OCI-LY3 (cell line): ENCODE data around the gene GP1BA.

Experiments used
- EZH2phosphoT487 ChIP-seq: fragments of 200-600 bp; shearing (Covaris generic); IDR thresholded peaks from 2 replicates; pipeline ENCODE4 v1.6.1; 2018; ENCODE audit warnings: antibody characterized with exemption, mixed run types, low read depth
- TF ChIP-seq, protein P1 (sequence below): fragments of 200-600, 300-600 bp; sonication (generic); IDR thresholded peaks from 2 replicates; pipeline ENCODE4 v1.5.1; 2014; ENCODE audit warnings: antibody characterized with exemption, low read length, low read depth

DNA sequence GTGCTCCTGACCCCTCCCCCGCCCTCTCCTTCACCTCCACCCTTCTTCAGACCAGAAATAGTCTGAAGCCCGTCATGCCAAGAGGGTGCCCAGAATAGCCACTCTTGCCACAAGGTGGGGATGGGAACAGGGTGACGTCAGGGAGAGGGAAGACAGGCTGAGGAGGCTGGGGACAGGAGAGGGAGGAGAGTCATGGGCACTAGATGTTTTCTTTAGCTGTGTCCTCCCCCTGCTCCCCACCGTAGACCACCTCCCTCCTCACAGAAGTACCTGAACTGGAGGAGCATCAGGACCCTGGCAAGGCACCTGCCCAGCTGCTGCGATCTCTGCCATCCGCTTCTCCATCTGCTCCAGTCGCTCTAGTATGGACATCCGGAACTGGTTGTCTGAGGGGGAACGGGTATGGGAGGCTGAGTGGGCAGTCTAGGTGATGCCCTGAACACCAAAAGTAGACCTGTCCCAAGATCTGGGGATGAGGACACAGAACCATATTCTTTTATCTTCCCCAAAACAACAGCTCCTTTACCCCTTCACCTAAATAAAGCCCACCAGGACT, 42.1 kb downstream of the GP1BA start:
- TF ChIP-seq, protein P1, sequence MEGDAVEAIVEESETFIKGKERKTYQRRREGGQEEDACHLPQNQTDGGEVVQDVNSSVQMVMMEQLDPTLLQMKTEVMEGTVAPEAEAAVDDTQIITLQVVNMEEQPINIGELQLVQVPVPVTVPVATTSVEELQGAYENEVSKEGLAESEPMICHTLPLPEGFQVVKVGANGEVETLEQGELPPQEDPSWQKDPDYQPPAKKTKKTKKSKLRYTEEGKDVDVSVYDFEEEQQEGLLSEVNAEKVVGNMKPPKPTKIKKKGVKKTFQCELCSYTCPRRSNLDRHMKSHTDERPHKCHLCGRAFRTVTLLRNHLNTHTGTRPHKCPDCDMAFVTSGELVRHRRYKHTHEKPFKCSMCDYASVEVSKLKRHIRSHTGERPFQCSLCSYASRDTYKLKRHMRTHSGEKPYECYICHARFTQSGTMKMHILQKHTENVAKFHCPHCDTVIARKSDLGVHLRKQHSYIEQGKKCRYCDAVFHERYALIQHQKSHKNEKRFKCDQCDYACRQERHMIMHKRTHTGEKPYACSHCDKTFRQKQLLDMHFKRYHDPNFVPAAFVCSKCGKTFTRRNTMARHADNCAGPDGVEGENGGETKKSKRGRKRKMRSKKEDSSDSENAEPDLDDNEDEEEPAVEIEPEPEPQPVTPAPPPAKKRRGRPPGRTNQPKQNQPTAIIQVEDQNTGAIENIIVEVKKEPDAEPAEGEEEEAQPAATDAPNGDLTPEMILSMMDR, result no peak
- TF ChIP-seq EZH2phosphoT487, result no peak
